Hepatocyte (in vitro differentiated cells): ENCODE measurements around the gene CZIB.
A peak's percentile ranks its signal among the peaks of the same experiment; 100 is the strongest.

Source experiments
- EZH2 ChIP-seq: fragments of 200-600 bp; sonication (generic); IDR thresholded peaks from 2 replicates; pipeline ENCODE4 v1.6.1; 2016; ENCODE audit warnings: antibody characterized with exemption, mild to moderate bottlenecking, borderline replicate concordance
- EZH2phosphoT487 ChIP-seq: fragments of 200-600 bp; sonication (generic); IDR thresholded peaks from one replicate; pipeline ENCODE4 v1.6.1; 2018; ENCODE audit warnings: antibody characterized with exemption, mild to moderate bottlenecking, low read depth, moderate library complexity; ENCODE audit not compliant: unreplicated experiment, severe bottlenecking
- TF ChIP-seq, protein P1 (sequence below): fragments of 200-600 bp; sonication (generic); IDR thresholded peaks from 2 replicates; pipeline ENCODE4 v1.5.1; 2016; ENCODE audit warnings: antibody characterized with exemption, mild to moderate bottlenecking; ENCODE audit not compliant: poor library complexity

DNA sequence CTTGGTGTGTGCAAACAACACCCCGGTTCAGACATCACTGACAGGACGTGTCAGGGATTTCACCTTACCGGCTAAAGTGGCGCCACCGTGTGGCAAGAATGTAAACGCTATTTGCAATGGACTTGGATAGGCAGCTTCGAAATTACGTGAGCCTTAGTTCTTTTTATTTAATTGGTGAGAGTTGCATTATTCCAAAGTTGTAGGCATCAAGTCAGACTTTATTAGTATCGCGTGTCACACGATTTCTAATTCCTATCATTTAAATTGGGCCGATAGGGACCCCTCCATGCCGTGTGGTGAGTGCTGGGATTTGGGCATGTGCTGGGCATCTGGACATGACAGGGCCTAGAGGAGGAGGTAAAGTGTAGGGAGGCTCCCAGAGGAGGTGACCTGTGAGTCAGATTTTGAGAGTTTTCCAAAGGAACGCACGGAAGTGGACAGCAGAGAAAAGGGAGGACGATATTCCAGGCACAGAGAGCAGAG, 38.3 kb downstream of the CZIB start:
- TF ChIP-seq, protein P1, sequence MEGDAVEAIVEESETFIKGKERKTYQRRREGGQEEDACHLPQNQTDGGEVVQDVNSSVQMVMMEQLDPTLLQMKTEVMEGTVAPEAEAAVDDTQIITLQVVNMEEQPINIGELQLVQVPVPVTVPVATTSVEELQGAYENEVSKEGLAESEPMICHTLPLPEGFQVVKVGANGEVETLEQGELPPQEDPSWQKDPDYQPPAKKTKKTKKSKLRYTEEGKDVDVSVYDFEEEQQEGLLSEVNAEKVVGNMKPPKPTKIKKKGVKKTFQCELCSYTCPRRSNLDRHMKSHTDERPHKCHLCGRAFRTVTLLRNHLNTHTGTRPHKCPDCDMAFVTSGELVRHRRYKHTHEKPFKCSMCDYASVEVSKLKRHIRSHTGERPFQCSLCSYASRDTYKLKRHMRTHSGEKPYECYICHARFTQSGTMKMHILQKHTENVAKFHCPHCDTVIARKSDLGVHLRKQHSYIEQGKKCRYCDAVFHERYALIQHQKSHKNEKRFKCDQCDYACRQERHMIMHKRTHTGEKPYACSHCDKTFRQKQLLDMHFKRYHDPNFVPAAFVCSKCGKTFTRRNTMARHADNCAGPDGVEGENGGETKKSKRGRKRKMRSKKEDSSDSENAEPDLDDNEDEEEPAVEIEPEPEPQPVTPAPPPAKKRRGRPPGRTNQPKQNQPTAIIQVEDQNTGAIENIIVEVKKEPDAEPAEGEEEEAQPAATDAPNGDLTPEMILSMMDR = peak; percentile 80
- TF ChIP-seq EZH2 (no peak), EZH2phosphoT487 (no peak)
